Measurements from ENCODE around the gene TSR1. TPM values are rescaled to one million over a fixed set of nuclear protein-coding genes. Genes with fewer than 3 reads are reported as not detected.
A peak's percentile ranks its signal among the peaks of the same experiment; 100 is the strongest.

TSR1 gene
- total and polyA plus RNA-seq, 9 of the 15 experiments (the other 6 are each of a cell fraction or from before 2014, with no cell fraction given): 16.4 to 87.5 (median 55.2) TPM

DNA sequence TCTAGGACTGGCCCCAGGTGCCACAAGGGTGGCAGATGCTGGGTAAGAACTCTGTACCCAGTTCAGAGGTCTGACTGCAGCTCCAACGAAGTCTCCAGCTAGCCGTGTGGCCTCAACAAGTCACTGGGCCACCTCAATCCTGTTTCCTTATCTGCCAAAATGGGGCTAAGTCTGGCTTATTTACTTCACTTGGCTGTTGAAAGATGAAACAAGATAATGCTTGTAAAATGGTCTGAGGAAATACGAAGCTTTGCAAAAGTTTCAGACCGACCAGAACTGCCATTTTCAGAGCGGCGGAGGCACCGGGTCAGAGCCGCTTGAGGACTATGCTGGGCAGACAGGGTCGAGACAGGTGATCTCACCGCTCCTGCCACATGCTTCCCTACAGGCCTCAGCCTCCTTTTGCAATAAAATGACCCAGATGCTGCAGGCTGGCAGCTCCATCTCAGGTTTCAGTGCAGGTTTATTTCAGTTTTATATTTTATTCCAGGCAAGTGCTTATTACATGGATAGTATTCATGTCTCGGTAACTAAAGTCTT lies 47.4 kb upstream of the TSR1 start (continued):
- TF ChIP-seq, protein P1, sequence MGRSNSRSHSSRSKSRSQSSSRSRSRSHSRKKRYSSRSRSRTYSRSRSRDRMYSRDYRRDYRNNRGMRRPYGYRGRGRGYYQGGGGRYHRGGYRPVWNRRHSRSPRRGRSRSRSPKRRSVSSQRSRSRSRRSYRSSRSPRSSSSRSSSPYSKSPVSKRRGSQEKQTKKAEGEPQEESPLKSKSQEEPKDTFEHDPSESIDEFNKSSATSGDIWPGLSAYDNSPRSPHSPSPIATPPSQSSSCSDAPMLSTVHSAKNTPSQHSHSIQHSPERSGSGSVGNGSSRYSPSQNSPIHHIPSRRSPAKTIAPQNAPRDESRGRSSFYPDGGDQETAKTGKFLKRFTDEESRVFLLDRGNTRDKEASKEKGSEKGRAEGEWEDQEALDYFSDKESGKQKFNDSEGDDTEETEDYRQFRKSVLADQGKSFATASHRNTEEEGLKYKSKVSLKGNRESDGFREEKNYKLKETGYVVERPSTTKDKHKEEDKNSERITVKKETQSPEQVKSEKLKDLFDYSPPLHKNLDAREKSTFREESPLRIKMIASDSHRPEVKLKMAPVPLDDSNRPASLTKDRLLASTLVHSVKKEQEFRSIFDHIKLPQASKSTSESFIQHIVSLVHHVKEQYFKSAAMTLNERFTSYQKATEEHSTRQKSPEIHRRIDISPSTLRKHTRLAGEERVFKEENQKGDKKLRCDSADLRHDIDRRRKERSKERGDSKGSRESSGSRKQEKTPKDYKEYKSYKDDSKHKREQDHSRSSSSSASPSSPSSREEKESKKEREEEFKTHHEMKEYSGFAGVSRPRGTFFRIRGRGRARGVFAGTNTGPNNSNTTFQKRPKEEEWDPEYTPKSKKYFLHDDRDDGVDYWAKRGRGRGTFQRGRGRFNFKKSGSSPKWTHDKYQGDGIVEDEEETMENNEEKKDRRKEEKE (IDR thresholded peaks at IDR 0.05; ENCODE audit: borderline replicate concordance in 1 of 2, control insufficient read depth in 1 of 2, low read depth in 2 of 2, low read length in 1 of 2): no peak
- TF ChIP-seq SNRNP70 (optimal IDR thresholded peaks at IDR 0.05; ENCODE audit: low read depth, low read length) (no peak), BDP1 (IDR thresholded peaks at IDR 0.05; ENCODE audit: insufficient read depth, insufficient read length) (no peak), RBFOX2 (IDR thresholded peaks at IDR 0.05; ENCODE audit: low read depth, low read length) (no peak), ETS2 (tag; IDR thresholded peaks at IDR 0.05; ENCODE audit: borderline replicate concordance, poor library complexity, severe bottlenecking) (no peak), GATA2 (CRISPR knock-in tag; IDR thresholded peaks at IDR 0.05) (peak; percentile 56), MYC (IDR thresholded peaks at IDR 0.05; ENCODE audit: low read depth, low read length) (no peak), MYC (CRISPR knock-in tag; IDR thresholded peaks at IDR 0.05; ENCODE audit: borderline replicate concordance, low read depth) (no peak), HDAC1 (IDR thresholded peaks at IDR 0.05) (no peak), JUN (IDR thresholded peaks at IDR 0.05; ENCODE audit: borderline replicate concordance, low read depth, low read length) (no peak), JUN (CRISPR knock-in tag; IDR thresholded peaks at IDR 0.05; ENCODE audit: borderline replicate concordance) (no peak), RCOR1 (IDR thresholded peaks at IDR 0.05; ENCODE audit: borderline replicate concordance in 1 of 2, low read depth in 2 of 2, low read length in 2 of 2) (peak in 1 of 2 experiments; percentile 33; a peak in 1 of 4 replicates), SLC30A9 (CRISPR knock-in tag; IDR thresholded peaks at IDR 0.05) (no peak), POLR2G (IDR thresholded peaks at IDR 0.05; ENCODE audit: low read depth, low read length) (no peak), DPF2 (IDR thresholded peaks at IDR 0.05) (peak; percentile 29; the same call in 1 of the 2 replicates)
- TF ChIP-seq, protein P2, sequence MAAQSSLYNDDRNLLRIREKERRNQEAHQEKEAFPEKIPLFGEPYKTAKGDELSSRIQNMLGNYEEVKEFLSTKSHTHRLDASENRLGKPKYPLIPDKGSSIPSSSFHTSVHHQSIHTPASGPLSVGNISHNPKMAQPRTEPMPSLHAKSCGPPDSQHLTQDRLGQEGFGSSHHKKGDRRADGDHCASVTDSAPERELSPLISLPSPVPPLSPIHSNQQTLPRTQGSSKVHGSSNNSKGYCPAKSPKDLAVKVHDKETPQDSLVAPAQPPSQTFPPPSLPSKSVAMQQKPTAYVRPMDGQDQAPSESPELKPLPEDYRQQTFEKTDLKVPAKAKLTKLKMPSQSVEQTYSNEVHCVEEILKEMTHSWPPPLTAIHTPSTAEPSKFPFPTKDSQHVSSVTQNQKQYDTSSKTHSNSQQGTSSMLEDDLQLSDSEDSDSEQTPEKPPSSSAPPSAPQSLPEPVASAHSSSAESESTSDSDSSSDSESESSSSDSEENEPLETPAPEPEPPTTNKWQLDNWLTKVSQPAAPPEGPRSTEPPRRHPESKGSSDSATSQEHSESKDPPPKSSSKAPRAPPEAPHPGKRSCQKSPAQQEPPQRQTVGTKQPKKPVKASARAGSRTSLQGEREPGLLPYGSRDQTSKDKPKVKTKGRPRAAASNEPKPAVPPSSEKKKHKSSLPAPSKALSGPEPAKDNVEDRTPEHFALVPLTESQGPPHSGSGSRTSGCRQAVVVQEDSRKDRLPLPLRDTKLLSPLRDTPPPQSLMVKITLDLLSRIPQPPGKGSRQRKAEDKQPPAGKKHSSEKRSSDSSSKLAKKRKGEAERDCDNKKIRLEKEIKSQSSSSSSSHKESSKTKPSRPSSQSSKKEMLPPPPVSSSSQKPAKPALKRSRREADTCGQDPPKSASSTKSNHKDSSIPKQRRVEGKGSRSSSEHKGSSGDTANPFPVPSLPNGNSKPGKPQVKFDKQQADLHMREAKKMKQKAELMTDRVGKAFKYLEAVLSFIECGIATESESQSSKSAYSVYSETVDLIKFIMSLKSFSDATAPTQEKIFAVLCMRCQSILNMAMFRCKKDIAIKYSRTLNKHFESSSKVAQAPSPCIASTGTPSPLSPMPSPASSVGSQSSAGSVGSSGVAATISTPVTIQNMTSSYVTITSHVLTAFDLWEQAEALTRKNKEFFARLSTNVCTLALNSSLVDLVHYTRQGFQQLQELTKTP (IDR thresholded peaks at IDR 0.05; ENCODE audit: low read depth in 1 of 2, partially characterized antibody in 2 of 2): no peak
- TF ChIP-seq, protein P3, sequence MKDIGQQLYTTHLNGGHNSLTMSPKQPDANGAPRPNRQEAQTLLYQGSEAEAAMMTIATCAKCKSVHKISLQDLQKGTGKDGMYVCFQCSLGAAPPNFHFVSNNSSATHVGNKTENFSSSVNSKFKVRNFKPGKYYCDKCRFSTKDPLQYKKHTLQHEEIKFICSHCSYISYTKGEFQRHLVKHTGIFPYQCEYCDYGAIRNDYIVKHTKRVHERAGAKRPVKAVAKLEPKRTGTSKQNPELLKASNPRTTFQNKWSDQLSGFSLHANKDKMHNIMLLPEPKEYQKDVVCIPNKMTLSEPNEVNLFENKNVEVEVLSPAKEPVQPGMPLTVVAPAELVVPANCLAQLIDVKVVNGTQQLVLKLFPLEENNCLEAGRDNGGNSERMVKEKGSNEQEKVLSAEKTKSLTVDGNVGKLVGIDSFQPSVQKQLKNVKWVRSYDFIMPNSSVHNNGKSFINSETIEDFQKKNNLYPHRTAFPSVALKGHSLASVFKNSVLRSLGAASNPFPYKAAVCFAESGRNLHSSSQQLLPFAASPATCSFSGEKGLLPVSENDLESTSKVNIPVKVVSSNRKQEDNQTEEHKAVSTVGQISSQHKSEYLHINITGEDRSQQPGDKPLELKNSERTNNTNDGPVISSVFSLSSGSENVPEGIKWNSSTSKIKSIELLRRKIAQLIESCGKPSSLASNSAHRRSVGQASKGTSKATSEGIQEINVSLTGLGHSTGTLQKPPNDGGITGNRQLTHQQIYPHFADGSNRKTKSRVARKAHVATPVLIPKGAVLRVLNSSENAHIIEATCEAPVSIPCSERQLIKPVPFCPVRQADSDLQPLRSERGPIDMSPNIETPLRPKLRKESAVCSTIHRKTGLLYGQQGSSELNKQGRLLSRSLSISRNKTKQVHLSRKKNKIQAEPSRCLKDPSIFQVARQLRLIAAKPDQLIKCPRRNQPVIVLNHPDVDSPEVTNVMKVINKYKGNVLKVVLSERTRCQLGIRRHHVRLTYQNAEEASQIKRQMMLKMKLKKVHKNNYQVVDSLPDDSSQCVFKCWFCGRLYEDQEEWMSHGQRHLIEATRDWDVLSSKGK (CRISPR knock-in tag; IDR thresholded peaks at IDR 0.05): no peak
